H7 (cell line): ENCODE data around the gene EIF1AD. TPM values are rescaled to one million over a fixed set of nuclear protein-coding genes. Genes with fewer than 3 reads are reported as not detected.
A peak's percentile ranks its signal among the peaks of the same experiment; 100 is the strongest.
"Not testable (repeated sequence)": the region's sequence is repeated elsewhere in the genome, so short reads cannot be mapped to it uniquely, and the experiment has no call there.

ENCODE experiments used
- DNase-seq: peaks from one replicate; pipeline ENCODE4 v3.0.0; 2012
- H3K27me3 ChIP-seq: 2 replicates; pipeline ENCODE4 v1.6.0; 2011; ENCODE audit warnings: mild to moderate bottlenecking, low read length; ENCODE audit not compliant: control insufficient read depth, insufficient read depth
- H3K36me3 ChIP-seq: replicated peaks from 2 replicates; pipeline ENCODE4 v1.5.1; 2011; ENCODE audit warnings: low read length; ENCODE audit not compliant: control insufficient read depth, insufficient read depth
- H3K4me3 ChIP-seq: 2 replicates; pipeline ENCODE4 v1.5.1; 2011; ENCODE audit warnings: low read depth, mild to moderate bottlenecking, control low read depth, low read length, moderate library complexity; ENCODE audit not compliant: insufficient read depth
- total RNA-seq: library from RNA; depleted of rRNA; stranded (reverse); fragments of >200 nt; shearing (Covaris generic); gene quantifications from 2 replicates; pipeline ENCODE4 v1.2.3, GENCODE V29; 2014; rRNA removed

EIF1AD gene
- total RNA-seq, 1 experiment from 2014 or later = 39.9 TPM

DNA sequence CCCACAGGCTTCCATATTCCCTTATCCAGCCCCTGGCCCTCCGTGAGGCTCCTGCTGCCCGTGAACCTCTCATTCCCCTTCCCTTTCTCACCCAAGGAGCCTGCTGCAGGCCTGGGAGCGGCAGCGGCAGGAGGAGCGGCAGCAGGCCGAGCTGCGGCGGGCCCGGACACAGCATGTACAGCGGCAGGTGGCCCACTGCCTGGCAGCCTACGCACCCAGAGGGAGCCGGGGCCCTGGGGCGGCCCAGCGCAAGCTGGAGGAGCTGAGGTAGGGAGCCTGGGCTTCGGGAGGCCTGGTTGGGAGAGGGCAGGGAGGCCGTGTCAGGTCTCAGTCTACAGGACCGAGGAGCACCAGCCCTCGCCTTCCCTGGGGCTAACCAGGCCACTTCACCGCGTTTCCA is 48.5 kb downstream of the EIF1AD start:
- Histone ChIP-seq H3K36me3 (no peaks in the 10 kb centered on the region), H3K4me3 (no peak overlapping the region), H3K27me3 (no peaks in the 10 kb centered on the region)
- peak; percentile 55 for DNase-seq

DNA sequence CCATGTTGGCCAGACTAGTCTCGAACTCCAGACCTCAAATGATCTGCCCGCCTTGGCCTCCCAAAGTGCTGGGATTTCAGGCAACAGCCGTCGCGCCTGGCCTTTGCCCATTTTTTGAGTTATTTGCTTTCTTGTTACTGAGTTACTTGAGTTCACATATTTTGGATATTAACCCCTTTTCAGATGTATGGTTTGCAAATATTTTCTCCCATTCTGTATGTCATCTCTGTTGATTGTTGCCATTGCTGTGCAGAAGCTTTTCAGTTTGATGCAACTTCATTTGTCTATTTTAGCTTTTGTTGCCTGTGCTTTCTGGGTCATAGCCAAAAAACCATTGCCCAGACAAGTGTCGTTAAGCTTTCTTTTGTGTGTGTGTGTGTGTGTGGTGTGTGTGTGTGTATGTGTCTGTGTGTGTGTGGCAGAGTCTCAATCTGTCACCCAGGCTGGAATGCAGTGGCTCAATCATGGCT is 49.9 kb downstream of the EIF1AD start:
- Histone ChIP-seq H3K4me3 (no peak overlapping the region), H3K27me3 (no peaks in the 10 kb centered on the region)
- DNase-seq = no peak

DNA sequence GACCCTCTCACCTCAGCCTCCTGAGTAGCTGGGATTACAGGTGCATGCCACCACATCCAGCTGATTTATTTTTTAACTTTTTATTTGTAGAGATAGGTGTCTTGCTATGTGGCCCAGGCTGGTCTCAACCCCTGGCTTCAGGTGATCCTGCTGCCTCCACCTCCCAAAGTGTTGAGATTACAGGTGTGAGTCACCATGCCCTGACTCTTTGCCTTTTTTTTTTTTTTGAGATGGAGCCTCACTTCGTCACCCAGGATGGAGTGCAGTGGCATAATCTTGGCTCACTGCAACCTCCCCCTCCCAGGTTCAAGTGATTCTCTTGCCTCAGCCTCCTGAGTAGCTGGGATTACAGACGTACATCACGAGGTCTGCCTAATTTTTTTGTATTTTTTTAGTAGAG is 50.3 kb downstream of the EIF1AD start:
- H3K36me3 ChIP-seq, H3K4me3 ChIP-seq, DNase-seq, H3K27me3 ChIP-seq: not testable (repeated sequence)

More for the DNA sequence above, 49.9 kb downstream of the EIF1AD start:
- no peaks in the 10 kb centered on the region for H3K36me3 ChIP-seq

DNA sequence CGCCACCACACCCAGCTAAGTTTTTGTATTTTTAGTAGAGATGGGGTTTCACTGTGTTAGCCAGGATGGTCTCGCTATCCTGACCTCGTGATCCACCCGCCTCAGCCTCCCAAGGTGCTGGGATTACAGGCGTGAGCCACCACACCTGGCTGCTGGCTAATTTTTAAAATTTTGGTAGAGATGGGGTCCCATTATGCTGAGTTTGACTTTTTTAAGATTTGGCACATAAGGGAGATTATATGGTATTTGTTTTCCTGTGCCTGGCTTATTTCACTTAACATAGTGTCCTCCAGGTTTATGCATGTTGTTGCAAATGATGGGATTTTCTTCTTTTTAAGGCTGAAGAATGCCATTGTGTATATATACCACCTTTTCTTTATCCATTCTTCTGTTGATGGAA is 51.2 kb downstream of the EIF1AD start:
- H3K27me3 ChIP-seq, H3K36me3 ChIP-seq, H3K4me3 ChIP-seq, DNase-seq: not testable (repeated sequence)

DNA sequence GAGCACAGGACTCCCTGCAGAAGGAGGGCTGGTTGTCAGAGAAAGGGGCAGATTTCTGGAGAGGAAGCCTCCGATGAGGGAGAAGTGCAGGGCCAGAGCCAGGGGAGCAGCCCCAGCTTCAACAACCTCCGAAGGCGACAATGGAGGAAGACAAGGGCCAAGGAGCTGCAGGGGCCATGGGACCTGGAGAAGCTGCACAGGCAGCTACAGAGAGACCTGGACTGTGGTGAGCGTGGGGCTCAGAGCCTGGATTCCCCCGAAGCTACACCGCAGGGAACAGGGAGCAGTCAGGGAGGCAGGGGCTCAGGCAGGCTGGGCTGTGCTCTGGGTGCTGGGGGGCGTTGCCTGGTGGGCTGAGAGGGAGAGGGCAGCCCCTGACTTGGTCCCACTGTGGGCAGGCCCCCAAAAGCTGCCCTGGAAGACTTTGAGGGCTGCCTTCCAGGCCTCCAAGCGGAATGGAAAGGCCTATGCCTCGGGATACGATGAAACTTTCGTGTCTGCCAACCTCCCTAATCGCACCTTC is 54.3 kb downstream of the EIF1AD start:
- Histone ChIP-seq H3K36me3 (no peaks in the 10 kb centered on the region), H3K27me3 (no peaks in the 10 kb centered on the region), H3K4me3 (no peak overlapping the region)
- no peak for DNase-seq

DNA sequence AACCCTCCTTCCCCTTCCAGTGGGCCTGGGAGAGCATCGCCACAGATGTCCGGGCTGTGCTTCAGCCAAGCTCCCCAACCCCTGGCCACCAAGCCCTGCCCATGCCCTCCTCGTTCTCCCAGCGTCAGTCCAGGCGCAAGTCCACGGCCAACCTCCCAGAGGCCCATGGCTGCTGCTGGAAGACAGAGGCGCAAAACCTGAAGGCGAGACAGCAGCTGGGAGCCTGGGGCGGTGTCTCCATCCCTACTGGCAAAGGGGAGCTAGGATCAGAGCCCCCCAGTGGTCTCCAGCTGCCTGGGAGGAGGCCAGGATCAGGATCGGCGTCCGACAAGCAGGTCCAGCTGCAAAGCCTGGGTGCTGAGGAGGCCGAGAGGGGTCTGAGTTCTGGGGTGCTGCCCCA is 54.8 kb downstream of the EIF1AD start:
- H3K36me3 ChIP-seq = no peaks in the 10 kb centered on the region
- DNase-seq = peak; percentile 81
- H3K27me3 ChIP-seq = no peaks in the 10 kb centered on the region
- H3K4me3 ChIP-seq = no peak overlapping the region

DNA sequence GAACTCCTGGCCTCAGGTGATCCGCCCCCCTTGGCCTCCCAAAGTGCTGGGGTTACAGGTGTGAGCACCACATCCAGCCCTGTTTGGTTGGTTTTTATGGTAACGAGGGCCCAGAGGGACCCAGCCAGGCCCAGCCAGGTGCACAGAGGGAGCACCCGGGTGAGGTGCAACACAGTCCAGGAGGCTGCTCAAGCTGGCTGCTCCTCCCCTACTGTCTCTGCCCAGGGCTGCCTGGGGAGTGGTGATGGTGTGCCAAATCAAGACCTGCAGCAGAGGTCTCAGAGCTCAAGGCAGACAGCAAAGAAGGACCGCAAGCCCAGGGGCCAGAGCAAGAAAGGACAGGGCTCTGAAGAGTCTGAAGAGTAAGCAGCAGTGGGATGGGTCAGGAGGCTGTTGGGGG is 55.3 kb downstream of the EIF1AD start:
- no peak overlapping the region for H3K4me3 ChIP-seq

More for the DNA sequence above, 55.3 kb downstream of the EIF1AD start:
- DNase-seq = peak; percentile 65
- Histone ChIP-seq H3K36me3 (no peaks in the 10 kb centered on the region), H3K27me3 (no peaks in the 10 kb centered on the region; the same call in 1 of the 2 replicates)

Other genes with a start within 250 kb of the EIF1AD start
- gene AP5B1, start 221.2 kb downstream of the EIF1AD start, total RNA-seq = 6.7 and 7.8 TPM in 2 replicates
- 1.2 and 1.4 TPM in 2 replicates for gene OVOL1, start 215.1 kb downstream of the EIF1AD start, total RNA-seq
- 0.26 and 0.80 TPM in 2 replicates for gene SNX32, start 168.2 kb downstream of the EIF1AD start, total RNA-seq
- 916 and 1,083 TPM in 2 replicates for gene CFL1, start 144.0 kb downstream of the EIF1AD start, total RNA-seq
- 38.0 and 49.7 TPM in 2 replicates for gene MUS81, start 141.7 kb downstream of the EIF1AD start, total RNA-seq
- gene EFEMP2, start 129.4 kb downstream of the EIF1AD start, total RNA-seq = 8.5 and 13.2 TPM in 2 replicates
- gene CTSW, start 122.3 kb downstream of the EIF1AD start, total RNA-seq = not detected in 2 replicates
- gene FIBP, start 113.7 kb downstream of the EIF1AD start, total RNA-seq = 113 and 139 TPM in 2 replicates
- gene CCDC85B, start 111.5 kb downstream of the EIF1AD start, total RNA-seq = 39.2 and 42.4 TPM in 2 replicates
- 0.48 and 1.0 TPM in 2 replicates for gene FOSL1, start 101.8 kb downstream of the EIF1AD start, total RNA-seq
- gene C11orf68, start 83.1 kb downstream of the EIF1AD start, total RNA-seq = 23.9 and 29.1 TPM in 2 replicates
- 88.1 and 97.5 TPM in 2 replicates for gene DRAP1, start 82.7 kb downstream of the EIF1AD start, total RNA-seq
- gene TSGA10IP, start 56.7 kb downstream of the EIF1AD start, total RNA-seq = 1.7 and 4.1 TPM in 2 replicates
- 27.5 and 34.6 TPM in 2 replicates for gene SART1, start 40.4 kb downstream of the EIF1AD start, total RNA-seq
- gene BANF1, start 346 bp upstream of the EIF1AD start, total RNA-seq = 42.8 and 57.4 TPM in 2 replicates
- 0.48 TPM in 1 of 2 replicates, not detected in the other for gene CST6, start 9.9 kb upstream of the EIF1AD start, total RNA-seq
- gene CATSPER1, start 24.3 kb upstream of the EIF1AD start, total RNA-seq = not detected in 2 replicates
- 21.7 and 23.1 TPM in 2 replicates for gene GAL3ST3, start 47.0 kb upstream of the EIF1AD start, total RNA-seq
- gene SF3B2, start 50.2 kb upstream of the EIF1AD start, total RNA-seq = 194 and 221 TPM in 2 replicates
- 16.2 and 20.1 TPM in 2 replicates for gene PACS1, start 68.1 kb upstream of the EIF1AD start, total RNA-seq